Endodermal cell (in vitro differentiated cells): Measurements from ENCODE around the gene PARP12. TPM values are rescaled to one million over a fixed set of nuclear protein-coding genes. Genes with fewer than 3 reads are reported as not detected.
A peak's percentile ranks its signal among the peaks of the same experiment; 100 is the strongest.

ENCODE experiments used
- DNase-seq: peaks from one replicate; pipeline ENCODE4 v3.0.0-alpha.2; 2017
- H3K27ac ChIP-seq: 2 replicates; pipeline ENCODE4 v1.5.1; 2013; ENCODE audit warnings: mild to moderate bottlenecking, low read depth, low read length, moderate library complexity
- H3K27me3 ChIP-seq: 2 replicates; pipeline ENCODE4 v1.6.1; 2013; ENCODE audit warnings: mild to moderate bottlenecking, low read length, moderate library complexity; ENCODE audit not compliant: insufficient read depth, control insufficient read depth, poor library complexity, severe bottlenecking
- H3K36me3 ChIP-seq: 2 replicates; pipeline ENCODE4 v1.7.0; 2013; ENCODE audit warnings: mild to moderate bottlenecking, low read length, moderate library complexity; ENCODE audit not compliant: control insufficient read depth, insufficient read depth
- H3K4me1 ChIP-seq: one replicate; pipeline ENCODE4 v1.7.0; 2013; ENCODE audit warnings: low read length; ENCODE audit not compliant: control insufficient read depth, insufficient read depth
- H3K4me3 ChIP-seq: 2 replicates; pipeline ENCODE4 v1.5.1; 2013; ENCODE audit warnings: mild to moderate bottlenecking, low read length, moderate library complexity
- H3K9ac ChIP-seq: 2 replicates; pipeline ENCODE4 v1.6.1; 2013; ENCODE audit warnings: mild to moderate bottlenecking, low read length, moderate library complexity; ENCODE audit not compliant: poor library complexity, severe bottlenecking; ENCODE audit errors: extremely low read depth
- H3K9me3 ChIP-seq: 2 replicates; pipeline ENCODE4 v1.6.1; 2013; ENCODE audit warnings: mild to moderate bottlenecking, low read length, moderate library complexity; ENCODE audit not compliant: control insufficient read depth
- H3K27ac Mint-ChIP-seq: 2 replicates; pipeline ENCODE4 v1.8.0; 2020; ENCODE audit warnings: mixed read lengths
- H3K27me3 Mint-ChIP-seq: 2 replicates; pipeline ENCODE4 v1.8.0; 2021; ENCODE audit warnings: mild to moderate bottlenecking, mixed read lengths; ENCODE audit not compliant: insufficient read depth
- H3K36me3 Mint-ChIP-seq: 2 replicates; pipeline ENCODE4 v1.8.0; 2020; ENCODE audit warnings: low read depth, mixed read lengths
- H3K4me1 Mint-ChIP-seq: 2 replicates; pipeline ENCODE4 v1.8.0; 2020; ENCODE audit warnings: mixed read lengths
- H3K4me3 Mint-ChIP-seq: 2 replicates; pipeline ENCODE4 v1.8.0; 2020; ENCODE audit warnings: mild to moderate bottlenecking, moderate library complexity, mixed read lengths
- H3K9me3 Mint-ChIP-seq: 2 replicates; pipeline ENCODE4 v1.8.0; 2020; ENCODE audit warnings: mild to moderate bottlenecking, mixed read lengths
- CTCF ChIP-seq: fragments of 200-600 bp; sonication (generic); conservative IDR thresholded peaks from 2 replicates; pipeline ENCODE4 v1.5.0; 2021; ENCODE audit warnings: antibody characterized with exemption, mild to moderate bottlenecking
- WGBS, 2 experiments: methylation state at CpG; one replicate each; pipeline versions ENCODE4 v1.1.5 to v1.1.7; 2013; ENCODE audit warnings: missing lambda C conversion rate in 2 of 2, mixed read lengths in 1 of 2; ENCODE audit not compliant: insufficient coverage in 1 of 2, insufficient read length in 1 of 2; 5-methylcytosine and 5-hydroxymethylcytosine counted together
- total RNA-seq, 2 donors: library from RNA; stranded (reverse); fragmentation: NEBNext Ultra II Directional in 1 of 2; extraction: Animal tissue kit (Norgen Biotek cat#: 25700) in 1 of 2; gene quantifications; 2 replicates in 1 of 2; 3 replicates in 1 of 2; pipeline ENCODE4 v1.2.1, GENCODE V29; 2021

PARP12 gene
- total RNA-seq, 2 donors from 2014 or later, result 9.4 to 10.4 TPM

GRCh38 chr7:139976055-139976837, 86.5 kb downstream of the PARP12 start:
- WGBS, 2 experiments, result 89 to 93% methylated on average over 8 to 11 of the region's 11 CpGs
- H3K36me3 Mint-ChIP-seq, result no peaks in the 10 kb centered on the region
- H3K9me3 ChIP-seq, result no peaks in the 10 kb centered on the region
- no peak for TF ChIP-seq CTCF
- no peaks in the 10 kb centered on the region for H3K27me3 Mint-ChIP-seq
- peak; percentile 43 for DNase-seq
- H3K27ac ChIP-seq, result no peak overlapping the region
- H3K4me3 Mint-ChIP-seq, result no peak overlapping the region
- no peak overlapping the region for H3K9ac ChIP-seq
- H3K4me1 ChIP-seq, result peaks cover 24% of the 10 kb centered on the region
- no peak overlapping the region for H3K27ac Mint-ChIP-seq
- peaks cover 41% of the 10 kb centered on the region for H3K4me1 Mint-ChIP-seq
- H3K9me3 Mint-ChIP-seq, result no peaks in the 10 kb centered on the region
- no peaks in the 10 kb centered on the region for H3K27me3 ChIP-seq
- H3K4me3 ChIP-seq, result no peak overlapping the region
- no peaks in the 10 kb centered on the region for H3K36me3 ChIP-seq

GRCh38 chr7:139974179-139974811, 88.5 kb downstream of the PARP12 start:
- Histone ChIP-seq H3K27me3 (no peaks in the 10 kb centered on the region), H3K9me3 (no peaks in the 10 kb centered on the region), H3K27ac (no peak overlapping the region), H3K4me3 (no peak overlapping the region), H3K36me3 (no peaks in the 10 kb centered on the region), H3K9ac (no peak overlapping the region), H3K4me1 (peaks cover 24% of the 10 kb centered on the region)
- Mint-ChIP-seq H3K27ac (no peak overlapping the region), H3K27me3 (peaks cover 2% of the 10 kb centered on the region), H3K4me3 (no peak overlapping the region), H3K36me3 (no peaks in the 10 kb centered on the region), H3K4me1 (peaks cover 36% of the 10 kb centered on the region), H3K9me3 (no peaks in the 10 kb centered on the region)
- no peak for TF ChIP-seq CTCF
- peak; percentile 48 for DNase-seq
- WGBS, 2 experiments, result 91 to 95% methylated on average over 6 to 13 of the region's 13 CpGs

Other genes starting within 250 kb of the PARP12 start
- 10 to 100 TPM in 1 of 2 donors, 1 to 10 TPM in 1; 7.6 to 13.5 TPM for gene TBXAS1, start 233.7 kb downstream of the PARP12 start, total RNA-seq
- gene KDM7A, start 114.0 kb upstream of the PARP12 start, total RNA-seq, result 10 to 100 TPM; 22.9 to 24.5 TPM